Mesodermal cell (in vitro differentiated cells): ENCODE data around the gene TNXB.
"Not testable (repeated sequence)": the region's sequence is repeated elsewhere in the genome, so short reads cannot be mapped to it uniquely, and the experiment has no call there.

Experiments used
- H3K27ac ChIP-seq: 2 replicates; pipeline ENCODE4 v1.7.0; 2013; ENCODE audit warnings: mild to moderate bottlenecking, low read depth, low read length, moderate library complexity; ENCODE audit not compliant: severe bottlenecking
- H3K36me3 ChIP-seq: 2 replicates; pipeline ENCODE4 v1.7.1; 2013; ENCODE audit warnings: mild to moderate bottlenecking, low read length, moderate library complexity; ENCODE audit not compliant: control insufficient read depth, insufficient read depth
- H3K4me1 ChIP-seq: one replicate; pipeline ENCODE4 v1.7.1; 2013; ENCODE audit warnings: mild to moderate bottlenecking, low read length; ENCODE audit not compliant: insufficient read depth, control insufficient read depth, poor library complexity, severe bottlenecking
- H3K4me3 ChIP-seq: 2 replicates; pipeline ENCODE4 v1.7.0; 2013; ENCODE audit warnings: low read length, control low read depth, mild to moderate bottlenecking; ENCODE audit not compliant: insufficient read depth, poor library complexity, severe bottlenecking; ENCODE audit errors: extremely low read depth
- H3K9me3 ChIP-seq: 2 replicates; pipeline ENCODE4 v1.7.1; 2013; ENCODE audit warnings: mild to moderate bottlenecking, low read length, moderate library complexity; ENCODE audit not compliant: control insufficient read depth
- WGBS, 2 experiments: methylation state at CpG; one replicate each; pipeline ENCODE4 v1.1.5; 2013; ENCODE audit warnings: missing lambda C conversion rate in 2 of 2; ENCODE audit not compliant: insufficient coverage in 2 of 2; 5-methylcytosine and 5-hydroxymethylcytosine counted together

Gene TNXB

DNA sequence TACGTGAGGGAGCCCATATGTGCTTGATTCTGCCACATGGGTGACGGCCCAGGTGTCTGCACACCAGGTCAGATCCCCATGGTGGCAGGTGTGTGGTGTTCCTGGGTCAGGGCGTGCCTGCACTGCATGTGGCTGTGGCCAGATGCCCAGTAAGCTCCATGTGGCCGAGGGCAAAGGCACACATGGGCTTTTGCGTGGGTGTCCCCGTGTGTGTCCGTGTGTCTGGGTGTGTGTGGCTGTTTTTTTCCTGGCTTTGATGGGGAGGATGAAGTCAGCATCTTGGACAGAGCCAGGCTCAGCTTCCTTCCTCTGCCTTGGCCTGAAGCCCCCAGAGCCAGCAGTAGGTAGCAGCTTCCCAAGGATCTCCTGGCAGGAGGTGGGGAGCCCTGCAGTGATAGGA is 1.5 kb upstream of the TNXB start:
- H3K4me1 ChIP-seq, result peaks cover 17% of the 10 kb centered on the region
- no peaks in the 10 kb centered on the region for H3K9me3 ChIP-seq
- no peak overlapping the region for H3K27ac ChIP-seq
- peaks cover 7% of the 10 kb centered on the region for H3K36me3 ChIP-seq
- 89 to 90% methylated on average over 4 to 7 of the region's 7 CpGs for WGBS, 2 experiments
- H3K4me3 ChIP-seq, result no peak overlapping the region

DNA sequence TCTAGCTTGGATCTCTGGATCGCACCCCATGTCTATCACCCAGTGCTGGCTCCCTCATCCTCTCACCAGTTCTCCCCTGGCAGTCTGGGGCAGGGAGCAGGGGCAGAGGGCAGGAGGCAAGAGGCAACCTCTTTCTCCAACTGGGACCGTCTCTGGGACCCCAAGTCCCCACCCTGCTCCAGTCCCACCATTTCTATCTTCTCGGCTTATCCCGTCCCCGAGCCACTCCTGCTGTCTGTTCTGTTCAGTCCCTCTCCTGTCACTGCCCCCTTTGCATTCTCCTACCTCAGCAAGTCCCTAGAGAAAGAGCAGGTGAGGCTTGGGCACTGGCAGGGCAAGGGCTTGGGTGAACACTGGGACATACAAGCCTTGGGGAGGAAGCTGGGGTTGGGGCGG is 625 bp upstream of the TNXB start:
- H3K4me3 ChIP-seq, result no peak overlapping the region
- H3K4me1 ChIP-seq, result peaks cover 14% of the 10 kb centered on the region
- H3K36me3 ChIP-seq, result no peaks in the 10 kb centered on the region
- H3K9me3 ChIP-seq, result no peaks in the 10 kb centered on the region
- no peak overlapping the region for H3K27ac ChIP-seq
- 78 to 86% methylated on average over 1 to 2 of the region's 6 CpGs for WGBS, 2 experiments

DNA sequence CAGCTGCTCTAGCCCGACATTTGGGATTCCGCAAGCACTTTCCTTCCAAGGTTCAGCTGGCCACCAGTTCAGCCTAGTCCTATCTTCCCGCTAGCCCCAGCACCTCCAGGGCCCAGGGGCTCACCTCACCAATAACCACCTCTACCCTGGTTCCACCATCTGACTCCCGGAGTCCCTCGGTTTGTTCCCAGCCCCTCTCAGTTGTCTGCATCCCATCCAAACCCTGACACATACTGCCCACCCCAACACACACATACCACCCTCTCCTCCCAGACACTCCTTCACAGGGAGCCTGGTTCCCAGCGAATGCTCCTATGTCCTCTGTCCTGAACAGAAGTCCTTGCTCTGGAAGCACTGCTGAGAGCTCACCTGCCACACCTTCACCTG is 418 bp downstream of the TNXB start:
- no peak overlapping the region for H3K4me3 ChIP-seq
- peaks cover 14% of the 10 kb centered on the region for H3K4me1 ChIP-seq
- 58 to 62% methylated on average over 6 of the region's 6 CpGs for WGBS, 2 experiments

DNA sequence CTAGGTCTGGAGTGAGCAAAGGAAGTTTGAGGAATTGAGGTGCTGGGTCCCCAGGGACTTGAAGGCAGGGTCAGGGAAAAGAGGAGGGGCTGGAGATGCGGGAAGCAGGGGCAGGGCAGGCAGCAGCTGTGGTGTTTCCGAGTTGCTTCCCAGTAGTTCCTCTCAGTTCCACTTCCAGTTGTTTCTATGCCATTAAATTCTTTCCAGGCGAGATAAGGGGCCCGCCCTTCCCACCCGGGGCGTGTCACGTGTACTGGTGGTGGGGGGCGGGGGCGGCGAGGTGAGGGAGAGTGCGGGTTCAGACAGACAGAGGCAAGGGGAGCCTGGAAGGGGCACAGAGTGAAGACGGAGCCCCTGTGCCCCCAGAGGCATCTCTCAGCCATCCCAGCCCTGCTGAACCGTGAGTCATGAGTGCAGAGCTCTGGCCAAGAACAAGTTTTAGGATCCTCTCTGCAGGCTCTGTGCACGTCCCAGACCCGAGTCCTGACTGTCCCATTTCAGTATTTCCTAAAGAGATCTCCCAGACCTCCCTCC is 977 bp downstream of the TNXB start:
- H3K27ac ChIP-seq, result no peak overlapping the region
- H3K9me3 ChIP-seq, result no peaks in the 10 kb centered on the region
- H3K4me1 ChIP-seq, result peaks cover 14% of the 10 kb centered on the region
- H3K36me3 ChIP-seq, result no peaks in the 10 kb centered on the region
- WGBS, 2 experiments, result 16 to 20% methylated on average over 12 to 14 of the region's 15 CpGs
- no peak overlapping the region for H3K4me3 ChIP-seq

More for the DNA sequence above, 418 bp downstream of the TNXB start:
- Histone ChIP-seq H3K27ac (no peak overlapping the region), H3K9me3 (no peaks in the 10 kb centered on the region), H3K36me3 (no peaks in the 10 kb centered on the region)

DNA sequence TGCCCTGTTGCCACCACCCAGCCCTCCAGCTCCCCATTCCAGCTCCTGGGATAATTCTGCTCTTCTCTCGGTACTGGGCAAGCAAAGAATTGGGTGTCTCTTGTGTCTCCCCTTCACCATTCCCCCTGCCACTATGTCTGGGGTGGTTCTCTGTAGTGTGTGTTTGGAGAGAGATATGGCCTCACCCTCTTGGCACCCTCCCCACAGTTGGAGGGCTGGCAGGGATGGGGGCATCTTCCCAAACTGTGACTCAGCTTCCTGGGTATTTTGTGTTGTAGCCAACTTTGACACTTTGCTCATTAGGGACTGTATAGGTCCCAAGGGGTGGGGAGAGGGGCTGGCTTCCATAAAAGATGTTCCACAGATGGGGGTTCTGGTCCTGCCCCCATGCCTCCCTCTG is 1.7 kb downstream of the TNXB start:
- Histone ChIP-seq H3K4me1 (peaks cover 14% of the 10 kb centered on the region), H3K36me3 (no peaks in the 10 kb centered on the region), H3K4me3 (no peak overlapping the region), H3K27ac (no peak overlapping the region), H3K9me3 (no peaks in the 10 kb centered on the region)
- no CpG with 5 or more reads among the region's 1 CpG for WGBS, 2 experiments

DNA sequence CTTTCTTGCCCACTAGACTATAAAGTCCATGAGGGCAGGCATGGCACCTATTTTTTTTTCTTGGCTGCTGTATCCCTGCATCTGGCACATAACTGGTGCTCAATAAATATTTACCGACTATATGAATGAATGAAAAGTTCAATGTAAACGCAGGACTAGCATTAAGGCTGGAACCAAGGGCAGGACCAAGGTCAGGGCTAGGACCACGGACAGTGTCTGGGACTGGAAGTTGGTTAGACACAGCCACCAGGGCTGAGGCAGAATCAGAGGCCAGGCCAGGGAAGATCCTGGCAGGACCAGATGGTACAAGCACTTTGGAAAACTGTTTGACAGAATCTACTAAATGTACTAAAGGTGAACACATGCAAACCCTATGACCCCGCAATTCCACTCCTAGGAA is 3.7 kb downstream of the TNXB start:
- Histone ChIP-seq H3K4me1 (peaks cover 14% of the 10 kb centered on the region), H3K36me3 (no peaks in the 10 kb centered on the region), H3K9me3 (no peaks in the 10 kb centered on the region), H3K4me3 (no peak overlapping the region), H3K27ac (no peak overlapping the region)
- WGBS, 2 experiments, result 66 to 68% methylated on average over 2 to 3 of the region's 4 CpGs

DNA sequence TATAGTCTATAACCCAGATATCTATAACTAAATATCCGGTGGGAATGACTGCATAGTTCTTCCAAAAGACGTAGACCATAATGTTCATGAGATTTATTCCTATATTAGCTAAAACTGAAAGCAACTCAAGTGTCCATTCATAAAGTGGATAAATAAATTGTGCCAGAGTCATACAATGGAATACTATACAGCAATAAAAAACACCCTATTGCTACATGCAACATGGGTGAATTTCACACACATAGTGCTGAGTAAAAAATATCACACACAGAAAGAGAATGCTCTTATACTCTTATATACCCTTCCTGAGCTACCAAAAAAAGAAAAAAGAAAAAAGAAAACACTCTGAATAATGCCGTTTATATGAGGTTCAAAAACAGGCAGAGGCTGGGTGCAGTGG is 6.9 kb downstream of the TNXB start:
- WGBS, 2 experiments, result 100% methylated on average over 1 of the region's 3 CpGs

DNA sequence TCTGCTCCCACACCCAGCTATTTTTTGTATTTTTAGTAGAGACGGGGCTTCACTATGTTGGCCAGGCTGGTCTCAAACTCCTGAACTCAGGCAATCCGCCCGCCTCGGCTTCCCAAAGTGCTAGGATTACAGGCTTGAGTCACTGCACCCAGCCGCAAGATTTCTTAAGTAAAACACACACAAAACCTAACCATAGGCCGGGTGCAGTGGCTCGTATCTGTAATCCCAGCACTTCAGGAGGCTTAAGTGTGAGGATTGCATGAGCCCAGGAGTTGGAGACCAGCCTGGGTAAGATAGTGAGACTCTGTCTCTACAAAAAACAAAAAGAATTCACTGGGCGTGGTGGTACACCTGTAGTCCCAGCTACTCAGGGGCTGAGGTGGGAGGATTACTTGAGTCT is 8.9 kb downstream of the TNXB start:
- not testable (repeated sequence) for H3K27ac ChIP-seq, H3K36me3 ChIP-seq, H3K4me3 ChIP-seq, H3K4me1 ChIP-seq, H3K9me3 ChIP-seq
- 89 to 92% methylated on average over 4 to 8 of the region's 8 CpGs for WGBS, 2 experiments

More for the DNA sequence above, 6.9 kb downstream of the TNXB start:
- Histone ChIP-seq H3K4me1 (no peaks in the 10 kb centered on the region), H3K9me3 (no peaks in the 10 kb centered on the region), H3K4me3 (no peak overlapping the region), H3K27ac (no peak overlapping the region), H3K36me3 (no peaks in the 10 kb centered on the region)

DNA sequence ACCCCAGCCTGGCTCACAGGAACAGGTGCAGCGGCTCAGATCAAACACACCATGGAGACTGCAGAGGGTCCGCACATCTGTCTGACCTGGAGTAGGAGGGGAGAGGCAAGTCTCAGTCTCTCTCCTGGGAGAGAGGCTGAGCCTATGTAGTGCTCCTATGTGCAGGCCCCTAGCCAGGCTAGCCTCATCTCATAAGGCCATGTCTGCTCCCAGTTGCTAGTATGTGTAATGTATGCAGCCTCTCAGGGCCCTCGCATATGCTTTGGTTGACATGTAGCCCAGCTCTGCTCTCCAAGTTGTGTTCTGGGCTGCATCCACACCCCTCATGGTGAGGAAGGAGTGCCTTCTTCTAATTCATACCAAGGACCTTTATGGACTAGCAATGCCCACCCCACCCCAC is 11.8 kb downstream of the TNXB start:
- Histone ChIP-seq H3K27ac (no peak overlapping the region), H3K36me3 (no peaks in the 10 kb centered on the region), H3K9me3 (no peaks in the 10 kb centered on the region), H3K4me1 (peaks cover 7% of the 10 kb centered on the region), H3K4me3 (no peak overlapping the region)
- 93 to 100% methylated on average over 2 of the region's 3 CpGs for WGBS, 2 experiments

DNA sequence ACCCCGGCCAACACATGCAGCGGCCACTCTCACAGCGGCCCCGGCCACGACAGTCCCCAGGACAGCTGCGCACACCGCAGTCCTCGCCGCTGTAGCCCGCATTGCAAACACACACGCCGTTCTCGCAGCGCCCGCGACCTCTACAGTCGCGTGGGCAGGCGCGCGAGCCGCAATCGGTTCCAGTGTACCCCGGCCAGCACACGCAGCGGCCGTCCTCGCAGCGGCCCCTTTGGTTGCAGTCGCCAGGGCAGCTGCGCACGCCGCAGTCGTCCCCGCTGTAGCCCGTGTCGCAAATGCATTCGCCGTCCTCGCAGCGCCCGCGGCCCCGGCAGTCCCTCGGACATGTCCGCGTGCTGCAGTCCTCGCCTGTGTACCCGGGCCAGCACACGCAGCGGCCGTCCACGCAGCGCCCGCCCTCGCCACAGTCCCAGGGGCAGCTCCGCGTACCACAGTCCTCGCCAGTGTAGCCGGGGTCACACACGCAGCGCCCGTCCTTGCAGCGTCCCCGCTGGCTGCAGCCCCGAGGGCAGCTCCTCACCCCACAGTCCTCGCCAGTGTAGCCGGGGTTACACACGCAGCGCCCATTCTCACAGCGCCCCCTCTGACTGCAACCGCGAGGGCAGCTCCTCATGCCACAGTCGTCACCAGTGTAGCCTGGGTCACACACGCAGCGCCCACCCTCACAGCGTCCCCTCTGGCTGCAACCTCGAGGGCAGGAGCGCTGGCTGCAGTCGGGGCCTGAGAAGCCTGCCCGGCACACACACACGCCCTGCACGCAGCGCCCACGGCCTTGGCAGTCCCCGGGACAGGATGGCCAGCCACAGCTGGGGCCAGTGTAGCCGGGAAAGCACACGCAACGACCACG is 12.5 kb downstream of the TNXB start:
- Histone ChIP-seq H3K4me3 (no peak overlapping the region), H3K4me1 (peaks cover 7% of the 10 kb centered on the region), H3K27ac (no peak overlapping the region), H3K9me3 (no peaks in the 10 kb centered on the region), H3K36me3 (no peaks in the 10 kb centered on the region)
- 34 to 36% methylated on average over 79 to 89 of the region's 90 CpGs for WGBS, 2 experiments

DNA sequence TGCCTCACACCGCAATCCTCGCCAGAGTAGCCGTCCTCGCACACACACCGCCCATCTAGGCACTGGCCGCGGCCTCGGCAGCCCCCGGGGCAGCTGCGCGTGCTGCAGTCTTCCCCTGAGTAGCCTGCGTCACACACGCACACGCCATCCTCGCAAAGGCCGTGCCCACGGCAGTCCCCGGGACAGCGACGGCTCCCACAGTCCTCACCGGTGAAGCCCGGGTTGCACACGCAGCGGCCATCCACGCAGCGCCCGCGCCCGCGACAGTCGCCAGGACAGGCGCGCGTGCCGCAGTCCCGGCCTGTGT is 13.1 kb downstream of the TNXB start:
- Histone ChIP-seq H3K4me1 (peaks cover 7% of the 10 kb centered on the region), H3K27ac (no peak overlapping the region), H3K4me3 (no peak overlapping the region), H3K36me3 (no peaks in the 10 kb centered on the region), H3K9me3 (no peaks in the 10 kb centered on the region)
- 73 to 80% methylated on average over 36 of the region's 36 CpGs for WGBS, 2 experiments
